K562 (cell line): Measurements from ENCODE around the gene GMDS. TPM values are rescaled to one million over a fixed set of nuclear protein-coding genes. Genes with fewer than 3 reads are reported as not detected.
A peak's percentile ranks its signal among the peaks of the same experiment; 100 is the strongest.

Source experiments
- ATAC-seq: fragments of 200-7000 bp; cut with Tn5 transposase; 3 replicates; pipeline ENCODE4 v1.9.1; 2020; ENCODE audit warnings: moderate library complexity
- BruUV-seq: library from RNA; stranded (reverse); fragments of 400-500 nt; replicated peaks from 2 replicates; lab custom pipeline; 2021; lab: Mats Ljungman, UMichigan
- CTCF ChIA-PET: fragments of 300-600 bp; formaldehyde crosslinking; extraction: SDS; loops from one replicate; lab custom pipeline; 2021; ENCODE audit warnings: low intra/inter-chr PET ratio; lab: Yijun Ruan, JAX
- POLR2A ChIA-PET: fragments of 300-600, 350-650 bp; sonication (Branson Sonifier 250); formaldehyde crosslinking; extraction: SDS; loops from one replicate; lab custom pipeline; 2021; ENCODE audit warnings: antibody characterized with exemption, inconsistent platforms; lab: Yijun Ruan, JAX
- DNase-seq, 4 experiments: peaks; one replicate each; pipeline versions ENCODE4 v3.0.0 to v3.0.0-alpha.2; 2011 to 2018; ENCODE audit warnings: low spot score in 3 of 4, mixed read lengths in 3 of 4; ENCODE audit errors: extremely low read depth in 1 of 4
- FAIRE-seq: peaks from 2 replicates; lab custom pipeline; 2011; peaks lifted over from hg19 to GRCh38; lab: Jason Lieb, UNC
- H2AFZ ChIP-seq: 2 replicates; pipeline ENCODE4 v1.6.0; 2011; ENCODE audit warnings: low read depth, low read length, control low read depth, inconsistent platforms
- H3K27ac ChIP-seq: fragments of 200-600 bp; 3 replicates; pipeline ENCODE4 v1.8.0; 2011; ENCODE audit warnings: low read depth, mild to moderate bottlenecking, control low read depth, inconsistent platforms, low read length, moderate library complexity, mixed read lengths; ENCODE audit errors: extremely low read depth
- H3K27me3 ChIP-seq, 2 experiments: fragments of 300-600 bp in 1 of 2; 2 replicates in 1 of 2; 3 replicates in 1 of 2; pipeline versions ENCODE4 v1.6.0 to v1.8.0; 2011; ENCODE audit warnings: inconsistent platforms in 2 of 2, low read length in 2 of 2, mild to moderate bottlenecking in 1 of 2, mixed read lengths in 1 of 2, moderate library complexity in 1 of 2; ENCODE audit not compliant: control insufficient read depth in 2 of 2, insufficient read depth in 2 of 2
- H3K36me3 ChIP-seq: fragments of 300-600 bp; 3 replicates; pipeline ENCODE4 v1.8.0; 2011; ENCODE audit warnings: mild to moderate bottlenecking, low read length, inconsistent platforms; ENCODE audit not compliant: control insufficient read depth, insufficient read depth
- H3K4me1 ChIP-seq, 2 experiments: fragments of 200-600 bp in 1 of 2; replicated peaks in 1 of 2; 2 replicates in 1 of 2; 3 replicates in 1 of 2; pipeline versions ENCODE4 v1.5.1 to v1.8.0; 2011; ENCODE audit warnings: inconsistent platforms in 2 of 2, low read length in 2 of 2, mild to moderate bottlenecking in 1 of 2, mixed read lengths in 1 of 2, moderate library complexity in 1 of 2; ENCODE audit not compliant: control insufficient read depth in 2 of 2, insufficient read depth in 2 of 2
- H3K4me2 ChIP-seq: 2 replicates; pipeline ENCODE4 v1.6.1; 2011; ENCODE audit warnings: low read length, control low read depth, inconsistent platforms, mixed read lengths; ENCODE audit not compliant: insufficient read depth
- H3K4me3 ChIP-seq: fragments of 200-600 bp; sonication (generic), shearing (Covaris generic); 2 replicates; pipeline ENCODE4 v1.5.1; 2016; ENCODE audit warnings: control low read depth, inconsistent platforms
- H3K79me2 ChIP-seq: fragments of 200-600 bp; 3 replicates; pipeline ENCODE4 v1.8.0; 2011; ENCODE audit warnings: low read length, inconsistent platforms; ENCODE audit not compliant: control insufficient read depth, insufficient read depth
- H3K9ac ChIP-seq, 2 experiments: 2 replicates each; pipeline versions ENCODE4 v1.6.0 to v1.6.1; 2011; ENCODE audit warnings: low read depth in 2 of 2, low read length in 2 of 2, control low read depth in 1 of 2, inconsistent platforms in 1 of 2, mild to moderate bottlenecking in 1 of 2, mixed read lengths in 1 of 2; ENCODE audit not compliant: insufficient read depth in 1 of 2
- H3K9me1 ChIP-seq: one replicate; pipeline ENCODE4 v1.6.0; 2011; ENCODE audit warnings: inconsistent platforms, mild to moderate bottlenecking, low read length, moderate library complexity; ENCODE audit not compliant: control insufficient read depth, insufficient read depth
- H3K9me3 ChIP-seq: replicated peaks from 2 replicates; pipeline ENCODE4 v1.5.1; 2011; ENCODE audit warnings: low read depth, low read length, inconsistent platforms; ENCODE audit not compliant: control insufficient read depth, insufficient read depth
- H4K20me1 ChIP-seq: replicated peaks from 2 replicates; pipeline ENCODE4 v1.6.1; 2011; ENCODE audit warnings: low read length, inconsistent platforms, mixed read lengths; ENCODE audit not compliant: control insufficient read depth, insufficient read depth
- BCL6 ChIP-seq: fragments of 250-450 bp; sonication (Bioruptor Pico); IDR thresholded peaks from 2 replicates; pipeline ENCODE4 v1.4.0; 2020
- BCOR ChIP-seq: fragments of 450-650 bp; IDR thresholded peaks from 2 replicates; pipeline ENCODE4 v1.6.1; 2016
- CREM ChIP-seq: IDR thresholded peaks from 2 replicates; pipeline ENCODE4 v1.6.1; 2014; ENCODE audit warnings: antibody characterized with exemption, low read depth
- CTBP1 ChIP-seq: fragments of 450-650 bp; IDR thresholded peaks from 2 replicates; pipeline ENCODE4 v1.6.1; 2016; ENCODE audit warnings: borderline replicate concordance
- ELF4 ChIP-seq: fragments of 450-650 bp; formaldehyde crosslinking; IDR thresholded peaks from 2 replicates; pipeline ENCODE4 v1.4.0; 2022; ENCODE audit warnings: missing genetic modification characterization
- ERF ChIP-seq: fragments of 450-650 bp; formaldehyde crosslinking; IDR thresholded peaks from 2 replicates; pipeline ENCODE4 v1.4.0; 2020; ENCODE audit warnings: mild to moderate bottlenecking, mixed read lengths
- HLTF ChIP-seq: fragments of 450-650 bp; IDR thresholded peaks from 2 replicates; pipeline ENCODE4 v1.6.1; 2016
- NFATC3 ChIP-seq: fragments of 450-650 bp; IDR thresholded peaks from 2 replicates; pipeline ENCODE4 v1.6.1; 2017; ENCODE audit warnings: mild to moderate bottlenecking
- PCBP2 ChIP-seq: fragments of 200-400 bp; formaldehyde crosslinking; IDR thresholded peaks from 2 replicates; pipeline ENCODE4 v1.6.1; 2018; ENCODE audit warnings: low read length, low read depth, mild to moderate bottlenecking, moderate library complexity; ENCODE audit not compliant: poor library complexity, severe bottlenecking
- TEAD4 ChIP-seq, 2 experiments: sonication (generic) in 1 of 2; formaldehyde crosslinking in 1 of 2; IDR thresholded peaks; 2 replicates each; pipeline versions ENCODE4 v1.6.1 to v1.8.0; 2012 to 2022; ENCODE audit warnings: borderline replicate concordance in 1 of 2, inconsistent platforms in 1 of 2, low read length in 1 of 2, mild to moderate bottlenecking in 1 of 2, missing genetic modification reagents in 1 of 2
- ZBTB8A ChIP-seq: fragments of 450-650 bp; IDR thresholded peaks from 2 replicates; pipeline ENCODE4 v1.6.1; 2018; ENCODE audit warnings: mild to moderate bottlenecking, moderate library complexity; ENCODE audit not compliant: partially characterized antibody
- ZMIZ1 ChIP-seq, 2 experiments: fragments of 150-350 bp in 1 of 2; IDR thresholded peaks; 2 replicates each; pipeline ENCODE4 v1.6.1; 2012 to 2016; ENCODE audit warnings: low read depth in 2 of 2, low read length in 2 of 2, mild to moderate bottlenecking in 1 of 2, moderate library complexity in 1 of 2
- ZNF143 ChIP-seq: sonication (generic); formaldehyde crosslinking; IDR thresholded peaks from 2 replicates; pipeline ENCODE4 v1.9.0; 2022; ENCODE audit warnings: mild to moderate bottlenecking, missing genetic modification reagents
- WGBS: fragments of 100-300 bp; shearing (Covaris generic); methylation state at CpG from one replicate; pipeline ENCODE4 v1.1.6; 2016; ENCODE audit warnings: low coverage, mixed read lengths; ENCODE audit not compliant: insufficient coverage; ENCODE audit errors: missing lambda C conversion rate; 5-methylcytosine and 5-hydroxymethylcytosine counted together
- in situ Hi-C: fragments of 300-500 bp; cut with MboI; formaldehyde crosslinking; loops from 4 replicates; pipeline ENCODE4 v1.15.0; 2018; ENCODE audit warnings: inconsistent platforms, mixed read lengths
- intact Hi-C: fragments of 100-400 bp; cut with micrococcal nuclease; formaldehyde crosslinking; loops from 2 replicates; pipeline ENCODE4 v1.14.2; 2022
- polyA plus RNA-seq, 8 experiments: library from polyadenylated mRNA; depleted of rRNA in 4 of 8; stranded (reverse) in 5 of 8; unstranded in 3 of 8; fragments of >200 nt; fragmentation: Nextera tagmentation in 2 of 8; fragmentation: Illumina TruSeq in 1 of 8; extraction: Ambion mirVana in 2 of 8; extraction: Trizol in 1 of 8; gene quantifications; 2 replicates each; pipeline versions ENCODE4 v1.2.1 to v1.2.3, GENCODE V29; 2011 to 2014; ENCODE audit warnings: inconsistent platforms in 1 of 8, missing spikeins in 1 of 8
- total RNA-seq, 7 experiments: library from RNA; depleted of rRNA in 6 of 7; stranded (reverse); fragments of >200 nt in 6 of 7; fragmentation: Illumina TruSeq in 2 of 7; extraction: Trizol in 2 of 7; gene quantifications; 2 replicates each; pipeline versions ENCODE4 v1.2.1 to v1.2.3, GENCODE V29; 2011 to 2021; ENCODE audit warnings: low replicate concordance in 1 of 7
- TF ChIP-seq, protein P1 (sequence below): sonication (generic); IDR thresholded peaks from 2 replicates; pipeline ENCODE4 v1.6.1; 2016
- TF ChIP-seq, protein P2 (sequence below): fragments of 450-650 bp; IDR thresholded peaks from 2 replicates; pipeline ENCODE4 v1.6.1; 2016; ENCODE audit warnings: mild to moderate bottlenecking

Gene GMDS
- total and polyA plus RNA-seq, 9 of the 15 experiments (the other 6 are each of a cell fraction or from before 2014, with no cell fraction given), result 0.48 to 31.8 (median 13.4) TPM

DNA sequence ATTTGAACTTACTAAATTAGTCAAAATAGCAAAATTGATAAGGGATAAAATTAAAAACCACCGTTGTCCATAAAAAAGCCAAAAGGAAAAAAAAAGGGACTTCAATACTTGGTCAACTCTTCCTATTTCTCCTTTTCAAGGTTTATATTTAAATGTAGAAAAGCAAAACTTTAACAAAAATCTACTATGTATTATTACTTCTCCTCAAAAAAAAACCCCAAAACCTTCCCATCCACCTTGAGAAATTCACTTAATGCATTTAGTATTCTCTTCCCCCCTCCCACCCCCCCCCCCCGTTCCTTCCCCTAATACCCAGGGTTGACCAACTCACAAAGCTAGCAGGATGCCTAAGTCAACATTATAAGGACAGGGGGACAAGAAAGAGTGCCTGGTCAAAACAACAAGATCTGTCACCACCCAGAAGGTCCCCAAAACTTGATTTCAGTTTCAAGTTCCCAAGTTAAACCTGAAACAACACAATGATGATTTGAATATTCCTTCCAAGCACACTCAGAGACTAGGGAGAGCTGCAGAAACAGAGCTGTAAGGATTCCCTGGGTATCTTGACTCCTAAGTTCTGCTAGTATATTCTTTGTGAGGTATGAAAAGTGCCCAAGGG lies 14.6 kb downstream of the GMDS start:
- intact Hi-C loops (no loop called here), in situ Hi-C loops (no loop called here)
- ChIA-PET POLR2A (interaction anchor here (0.6 kb wide), 1 partner anchor 314 kb away, joined by 3 read pairs; no protein-coding TSS in a partner anchor), CTCF (no interaction called here)
- DNase-seq, result no peak
- Histone ChIP-seq H3K36me3 (no peaks in the 10 kb centered on the region), H3K4me1 (no peaks in the 10 kb centered on the region), H3K9me3 (no peaks in the 10 kb centered on the region), H3K27me3 (peaks cover 5 to 17% of the 10 kb centered on the region in 2 experiments), H3K9ac (no peak overlapping the region), H3K4me3 (no peak overlapping the region), H3K4me2 (no peak overlapping the region), H3K79me2 (no peaks in the 10 kb centered on the region), H4K20me1 (peaks cover 19% of the 10 kb centered on the region; the same call in 1 of the 2 replicates), H3K27ac (no peak overlapping the region), H3K9me1 (no peaks in the 10 kb centered on the region), H2AFZ (no peak overlapping the region)
- no peak for ATAC-seq
- no TSS peak for BruUV-seq
- WGBS, result 5% methylated on average over 1 of the region's 2 CpGs
- FAIRE-seq, result peak; percentile 68
- TF ChIP-seq PCBP2 (no peak), TEAD4 (IDR thresholded peaks at IDR 0.05; ENCODE audit: low read length) (no peak), TEAD4 (CRISPR knock-in tag; IDR thresholded peaks at IDR 0.05; ENCODE audit: borderline replicate concordance) (no peak), BCOR (no peak), BCL6 (no peak), ZNF143 (CRISPR knock-in tag) (no peak), HLTF (no peak), ERF (CRISPR knock-in tag) (no peak), ZBTB8A (no peak), ZMIZ1 (IDR thresholded peaks at IDR 0.05; ENCODE audit: low read depth in 2 of 2, low read length in 2 of 2) (no peak), CTBP1 (no peak), NFATC3 (no peak), CREM (no peak), ELF4 (CRISPR knock-in tag) (no peak)
- TF ChIP-seq, protein P1, sequence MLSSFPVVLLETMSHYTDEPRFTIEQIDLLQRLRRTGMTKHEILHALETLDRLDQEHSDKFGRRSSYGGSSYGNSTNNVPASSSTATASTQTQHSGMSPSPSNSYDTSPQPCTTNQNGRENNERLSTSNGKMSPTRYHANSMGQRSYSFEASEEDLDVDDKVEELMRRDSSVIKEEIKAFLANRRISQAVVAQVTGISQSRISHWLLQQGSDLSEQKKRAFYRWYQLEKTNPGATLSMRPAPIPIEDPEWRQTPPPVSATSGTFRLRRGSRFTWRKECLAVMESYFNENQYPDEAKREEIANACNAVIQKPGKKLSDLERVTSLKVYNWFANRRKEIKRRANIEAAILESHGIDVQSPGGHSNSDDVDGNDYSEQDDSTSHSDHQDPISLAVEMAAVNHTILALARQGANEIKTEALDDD, result no peak
- TF ChIP-seq, protein P2, sequence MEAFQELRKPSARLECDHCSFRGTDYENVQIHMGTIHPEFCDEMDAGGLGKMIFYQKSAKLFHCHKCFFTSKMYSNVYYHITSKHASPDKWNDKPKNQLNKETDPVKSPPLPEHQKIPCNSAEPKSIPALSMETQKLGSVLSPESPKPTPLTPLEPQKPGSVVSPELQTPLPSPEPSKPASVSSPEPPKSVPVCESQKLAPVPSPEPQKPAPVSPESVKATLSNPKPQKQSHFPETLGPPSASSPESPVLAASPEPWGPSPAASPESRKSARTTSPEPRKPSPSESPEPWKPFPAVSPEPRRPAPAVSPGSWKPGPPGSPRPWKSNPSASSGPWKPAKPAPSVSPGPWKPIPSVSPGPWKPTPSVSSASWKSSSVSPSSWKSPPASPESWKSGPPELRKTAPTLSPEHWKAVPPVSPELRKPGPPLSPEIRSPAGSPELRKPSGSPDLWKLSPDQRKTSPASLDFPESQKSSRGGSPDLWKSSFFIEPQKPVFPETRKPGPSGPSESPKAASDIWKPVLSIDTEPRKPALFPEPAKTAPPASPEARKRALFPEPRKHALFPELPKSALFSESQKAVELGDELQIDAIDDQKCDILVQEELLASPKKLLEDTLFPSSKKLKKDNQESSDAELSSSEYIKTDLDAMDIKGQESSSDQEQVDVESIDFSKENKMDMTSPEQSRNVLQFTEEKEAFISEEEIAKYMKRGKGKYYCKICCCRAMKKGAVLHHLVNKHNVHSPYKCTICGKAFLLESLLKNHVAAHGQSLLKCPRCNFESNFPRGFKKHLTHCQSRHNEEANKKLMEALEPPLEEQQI, result no peak
